ENCODE data around the gene GDI1.
A peak's percentile ranks its signal among the peaks of the same experiment; 100 is the strongest.

GDI1 gene

GRCh38 chrX:154488336-154489075 is 51.6 kb downstream of the GDI1 start:
- no peak for DNase-seq (ENCODE audit: low read depth)
- no peak for TF ChIP-seq CTCF (conservative IDR thresholded peaks at IDR 0.05; ENCODE audit: low read depth, low read length)
- H3K4me3 ChIP-seq (ENCODE audit: low read length), result no peak overlapping the region

GRCh38 chrX:154489182-154489581 is 52.2 kb downstream of the GDI1 start:
- DNase-seq (ENCODE audit: low read depth), result no peak
- no peak overlapping the region for H3K4me3 ChIP-seq (ENCODE audit: low read length)
- TF ChIP-seq CTCF (conservative IDR thresholded peaks at IDR 0.05; ENCODE audit: low read depth, low read length), result no peak

GRCh38 chrX:154490021-154490413 is 53.1 kb downstream of the GDI1 start:
- TF ChIP-seq CTCF (conservative IDR thresholded peaks at IDR 0.05; ENCODE audit: low read depth, low read length), result no peak
- H3K4me3 ChIP-seq (ENCODE audit: low read length), result peak overlapping the region; percentile 57
- no peak for DNase-seq (ENCODE audit: low read depth)

- TF ChIP-seq CTCF (conservative IDR thresholded peaks at IDR 0.05; ENCODE audit: low read depth, low read length), result peak; percentile 1
- peak; percentile 84 for DNase-seq (ENCODE audit: low read depth)
- peak within 1 kb of the TSS; percentile 61 for H3K4me3 ChIP-seq (ENCODE audit: low read length)
Measured at GRCh38 chrX:154490414-154491083, 53.6 kb downstream of the GDI1 start, which contains the start of gene SLC10A3. TSS of gene SLC10A3 (minus strand) at chrX:154490629. CDS start at chrX:154488940, 1,689 bp downstream.

Data from retinal pigment epithelial cell (primary cell).